ENCODE data around the gene CDYL.
A peak's percentile ranks its signal among the peaks of the same experiment; 100 is the strongest.
"Not testable (repeated sequence)": the region's sequence is repeated elsewhere in the genome, so short reads cannot be mapped to it uniquely, and the experiment has no call there.

Gene CDYL

GRCh38 chr6:4844108-4844507, 67.9 kb downstream of the CDYL start:
- DNase-seq (ENCODE audit: low read depth), result no peak

GRCh38 chr6:4846387-4846786, 70.2 kb downstream of the CDYL start:
- DNase-seq (ENCODE audit: low read depth), result no peak

- DNase-seq (ENCODE audit: low read depth), result no peak
Observed at GRCh38 chr6:4848382-4849068, 72.3 kb downstream of the CDYL start.

GRCh38 chr6:4849226-4850022, 73.2 kb downstream of the CDYL start:
- no peak for DNase-seq (ENCODE audit: low read depth)

- DNase-seq (ENCODE audit: low read depth), result no peak
Observed at GRCh38 chr6:4851035-4851434, 74.8 kb downstream of the CDYL start.

- not testable (repeated sequence) for DNase-seq (ENCODE audit: low read depth)
Observed at GRCh38 chr6:4852186-4852585, 76.0 kb downstream of the CDYL start.

GRCh38 chr6:4852938-4853337, 76.7 kb downstream of the CDYL start:
- DNase-seq (ENCODE audit: low read depth), result no peak

- DNase-seq (ENCODE audit: low read depth), result no peak
Observed at GRCh38 chr6:4853349-4853748, 77.1 kb downstream of the CDYL start.

- DNase-seq (ENCODE audit: low read depth), result peak; percentile 34
Observed at GRCh38 chr6:4853782-4854511, 77.7 kb downstream of the CDYL start.

- no peak for DNase-seq (ENCODE audit: low read depth)
Observed at GRCh38 chr6:4856785-4857184, 80.6 kb downstream of the CDYL start.

GRCh38 chr6:4858194-4859015, 82.2 kb downstream of the CDYL start:
- no peak for DNase-seq (ENCODE audit: low read depth)

- no peak for DNase-seq (ENCODE audit: low read depth)
Observed at GRCh38 chr6:4860387-4860786, 84.2 kb downstream of the CDYL start.

- DNase-seq (ENCODE audit: low read depth), result no peak
Observed at GRCh38 chr6:4861564-4861963, 85.4 kb downstream of the CDYL start.

- DNase-seq (ENCODE audit: low read depth), result no peak
Observed at GRCh38 chr6:4864519-4864918, 88.3 kb downstream of the CDYL start.

- not testable (repeated sequence) for DNase-seq (ENCODE audit: low read depth)
Observed at GRCh38 chr6:4865006-4865405, 88.8 kb downstream of the CDYL start.

GRCh38 chr6:4870821-4871494, 94.8 kb downstream of the CDYL start:
- DNase-seq (ENCODE audit: low read depth), result peak; percentile 20

- DNase-seq (ENCODE audit: low read depth), result no peak
Observed at GRCh38 chr6:4871825-4872224, 95.6 kb downstream of the CDYL start.

GRCh38 chr6:4872841-4873240, 96.6 kb downstream of the CDYL start:
- DNase-seq (ENCODE audit: low read depth), result peak; percentile 30

- DNase-seq (ENCODE audit: low read depth), result no peak
Observed at GRCh38 chr6:4873928-4874327, 97.7 kb downstream of the CDYL start.

GRCh38 chr6:4879741-4880275, 103.6 kb downstream of the CDYL start:
- DNase-seq (ENCODE audit: low read depth), result no peak

GRCh38 chr6:4880363-4880762, 104.2 kb downstream of the CDYL start:
- DNase-seq (ENCODE audit: low read depth), result no peak
